ENCODE results near the gene ATP1B3. TPM values are rescaled to one million over a fixed set of nuclear protein-coding genes. Genes with fewer than 3 reads are reported as not detected.
"Not testable (repeated sequence)": the region's sequence is repeated elsewhere in the genome, so short reads cannot be mapped to it uniquely, and the experiment has no call there.

Gene ATP1B3
- total RNA-seq, 1 donor from 2014 or later: 61.1 TPM

DNA sequence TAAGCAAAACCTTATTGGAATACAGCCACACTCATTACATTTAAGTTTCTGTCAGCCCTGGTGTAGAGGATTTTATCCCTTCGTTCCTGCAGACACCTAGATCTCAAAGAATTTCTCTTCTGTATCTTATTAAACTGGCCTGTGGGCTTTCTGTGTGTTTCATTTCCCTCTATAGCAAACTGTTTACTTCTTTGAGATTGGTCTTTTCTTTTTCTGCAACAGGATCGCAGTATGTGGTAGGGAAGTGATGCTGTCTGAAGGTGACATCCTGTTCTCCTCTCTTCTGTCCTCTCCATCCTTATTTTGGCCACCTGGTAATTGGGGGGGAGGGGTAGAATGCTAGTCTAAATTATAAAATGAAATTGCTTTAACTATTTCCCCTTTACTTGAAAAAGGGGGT lies 25.5 kb downstream of the ATP1B3 start:
- POLR2A ChIA-PET: no interaction called here
- CTCF ChIA-PET: no interaction called here
- ATAC-seq (ENCODE audit: low read depth): no peak
- peaks cover 36% of the 10 kb centered on the region for H3K36me3 Mint-ChIP-seq (ENCODE audit: low read depth)
- peaks cover 12% of the 10 kb centered on the region for H3K9me3 Mint-ChIP-seq
- intact Hi-C loops (cut with micrococcal nuclease): no loop called here
- no peak overlapping the region for H3K4me3 Mint-ChIP-seq
- H3K4me1 Mint-ChIP-seq: peaks cover 14% of the 10 kb centered on the region
- H3K27me3 Mint-ChIP-seq: no peaks in the 10 kb centered on the region
- H3K27ac Mint-ChIP-seq: peak overlapping the region; percentile 50
- TF ChIP-seq, protein P1, sequence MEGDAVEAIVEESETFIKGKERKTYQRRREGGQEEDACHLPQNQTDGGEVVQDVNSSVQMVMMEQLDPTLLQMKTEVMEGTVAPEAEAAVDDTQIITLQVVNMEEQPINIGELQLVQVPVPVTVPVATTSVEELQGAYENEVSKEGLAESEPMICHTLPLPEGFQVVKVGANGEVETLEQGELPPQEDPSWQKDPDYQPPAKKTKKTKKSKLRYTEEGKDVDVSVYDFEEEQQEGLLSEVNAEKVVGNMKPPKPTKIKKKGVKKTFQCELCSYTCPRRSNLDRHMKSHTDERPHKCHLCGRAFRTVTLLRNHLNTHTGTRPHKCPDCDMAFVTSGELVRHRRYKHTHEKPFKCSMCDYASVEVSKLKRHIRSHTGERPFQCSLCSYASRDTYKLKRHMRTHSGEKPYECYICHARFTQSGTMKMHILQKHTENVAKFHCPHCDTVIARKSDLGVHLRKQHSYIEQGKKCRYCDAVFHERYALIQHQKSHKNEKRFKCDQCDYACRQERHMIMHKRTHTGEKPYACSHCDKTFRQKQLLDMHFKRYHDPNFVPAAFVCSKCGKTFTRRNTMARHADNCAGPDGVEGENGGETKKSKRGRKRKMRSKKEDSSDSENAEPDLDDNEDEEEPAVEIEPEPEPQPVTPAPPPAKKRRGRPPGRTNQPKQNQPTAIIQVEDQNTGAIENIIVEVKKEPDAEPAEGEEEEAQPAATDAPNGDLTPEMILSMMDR (IDR thresholded peaks at IDR 0.05): no peak
- DNase-seq: no peak

DNA sequence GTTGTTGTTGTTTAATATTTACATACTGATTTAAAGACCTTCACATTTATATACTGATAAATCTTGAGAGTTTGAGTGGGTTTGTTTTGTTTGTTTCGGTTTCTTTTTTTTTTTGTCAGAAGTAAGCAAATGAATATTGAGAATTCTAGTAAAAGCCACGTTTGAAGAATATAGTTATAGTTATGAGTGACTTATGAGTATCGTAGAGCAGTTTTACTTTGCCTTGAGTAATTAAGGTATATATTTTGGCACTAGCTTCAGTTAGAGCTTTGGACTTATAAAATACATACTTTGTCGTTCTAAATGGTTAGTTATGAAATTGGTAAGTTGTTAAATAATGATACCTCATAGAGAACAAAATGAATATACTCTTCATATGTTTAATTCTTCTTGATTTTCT lies 27.8 kb downstream of the ATP1B3 start:
- Mint-ChIP-seq H3K9me3 (peaks cover 6% of the 10 kb centered on the region), H3K27ac (no peak overlapping the region), H3K4me3 (no peak overlapping the region), H3K36me3 (ENCODE audit: low read depth) (peaks cover 48% of the 10 kb centered on the region), H3K27me3 (no peaks in the 10 kb centered on the region), H3K4me1 (peaks cover 14% of the 10 kb centered on the region)
- intact Hi-C loops (cut with micrococcal nuclease): no loop called here
- ATAC-seq (ENCODE audit: low read depth) (no peak), DNase-seq (no peak)
- CTCF ChIA-PET: no interaction called here
- TF ChIP-seq, protein P1 (IDR thresholded peaks at IDR 0.05): no peak
- POLR2A ChIA-PET: no interaction called here

DNA sequence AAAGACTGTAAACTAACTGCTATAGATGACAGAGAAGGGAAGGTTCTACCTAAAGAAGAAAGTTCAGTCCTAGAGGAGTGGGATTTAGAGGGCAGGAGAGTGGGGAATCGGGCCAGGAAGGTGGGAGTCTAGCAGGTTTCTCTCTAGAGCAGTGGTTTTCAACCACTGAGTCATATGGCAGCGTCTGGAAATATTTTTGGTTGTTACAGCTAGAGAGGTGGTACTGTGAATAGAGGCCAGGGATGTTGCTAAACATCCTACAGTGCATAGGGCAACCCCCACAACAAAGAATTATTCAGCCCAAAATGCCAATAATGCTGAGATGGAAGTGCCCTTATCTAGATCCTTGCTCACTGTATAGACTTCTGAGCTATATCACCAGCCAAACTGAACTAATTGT lies 28.7 kb downstream of the ATP1B3 start:
- Mint-ChIP-seq H3K27ac (no peak overlapping the region), H3K27me3 (no peaks in the 10 kb centered on the region), H3K9me3 (peaks cover 4% of the 10 kb centered on the region), H3K36me3 (ENCODE audit: low read depth) (peaks cover 55% of the 10 kb centered on the region), H3K4me1 (peaks cover 14% of the 10 kb centered on the region), H3K4me3 (no peak overlapping the region)
- CTCF ChIA-PET: no interaction called here
- TF ChIP-seq, protein P1 (IDR thresholded peaks at IDR 0.05): no peak
- intact Hi-C loops (cut with micrococcal nuclease): no loop called here
- POLR2A ChIA-PET: no interaction called here
- ATAC-seq (ENCODE audit: low read depth) (no peak), DNase-seq (no peak)

DNA sequence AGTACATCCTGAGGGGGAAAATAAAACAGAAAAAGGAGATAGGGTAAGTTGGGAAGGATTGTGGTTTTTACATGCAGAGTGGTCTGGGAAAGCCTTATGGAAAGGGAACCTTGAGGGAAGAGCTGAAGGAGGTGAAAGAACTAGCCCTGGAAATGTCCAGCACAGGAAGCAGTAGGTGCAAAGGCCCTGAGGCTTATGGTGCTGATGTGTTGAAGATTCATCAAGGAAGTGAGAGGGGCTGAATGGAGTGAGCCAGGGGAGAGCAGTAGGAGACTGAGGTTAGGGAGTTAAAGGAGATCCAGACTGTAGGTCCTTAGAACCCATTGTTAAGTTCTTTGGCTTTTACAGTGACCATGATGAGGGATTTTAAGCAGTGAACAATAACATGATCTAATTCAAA lies 33.0 kb downstream of the ATP1B3 start:
- H3K27ac Mint-ChIP-seq: no peak overlapping the region
- POLR2A ChIA-PET: no interaction called here
- no peak for DNase-seq
- H3K4me3 Mint-ChIP-seq: no peak overlapping the region
- no peak for ATAC-seq (ENCODE audit: low read depth)
- TF ChIP-seq, protein P1 (IDR thresholded peaks at IDR 0.05): no peak
- no peaks in the 10 kb centered on the region for H3K27me3 Mint-ChIP-seq
- peaks cover 63% of the 10 kb centered on the region for H3K36me3 Mint-ChIP-seq (ENCODE audit: low read depth)
- no peaks in the 10 kb centered on the region for H3K4me1 Mint-ChIP-seq
- intact Hi-C loops (cut with micrococcal nuclease): no loop called here
- peaks cover 2% of the 10 kb centered on the region for H3K9me3 Mint-ChIP-seq
- CTCF ChIA-PET: no interaction called here

DNA sequence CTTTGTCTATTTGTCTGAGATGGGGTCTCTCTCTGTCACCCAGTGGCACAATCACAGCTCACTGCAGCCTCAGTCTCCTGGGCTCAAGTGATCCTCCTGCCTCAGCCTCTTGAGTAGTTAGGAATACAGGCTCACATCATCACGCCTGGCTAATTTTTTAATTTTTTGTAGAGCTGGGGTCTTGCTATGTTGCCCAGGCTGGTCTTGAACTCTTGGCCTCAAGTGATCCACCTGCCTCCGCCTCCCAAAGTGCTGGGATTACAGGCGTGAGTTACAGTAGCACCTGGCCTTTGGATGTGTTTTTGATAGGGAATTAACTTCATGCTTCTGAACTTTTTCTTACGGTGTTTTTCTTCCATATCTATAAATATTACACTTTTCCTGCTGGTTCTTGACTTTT lies 33.5 kb downstream of the ATP1B3 start:
- DNase-seq; H3K4me3 Mint-ChIP-seq; POLR2A ChIA-PET; H3K27ac Mint-ChIP-seq; H3K9me3 Mint-ChIP-seq; intact Hi-C loops (cut with micrococcal nuclease); CTCF ChIA-PET; H3K4me1 Mint-ChIP-seq; ATAC-seq (ENCODE audit: low read depth); H3K27me3 Mint-ChIP-seq: not testable (repeated sequence)
- H3K36me3 Mint-ChIP-seq (ENCODE audit: low read depth): peaks cover 61% of the 10 kb centered on the region

All from activated B cell treated with CpG ODN at 0.5 μM for 24 hours (primary cell).